GM11168 (cell line): ENCODE measurements around the gene PAX8.
"Not testable (repeated sequence)": the region's sequence is repeated elsewhere in the genome, so short reads cannot be mapped to it uniquely, and the experiment has no call there.

Experiments
- in situ Hi-C: fragments of 300-500 bp; cut with MboI; formaldehyde crosslinking; loops from one replicate; pipeline ENCODE4 v1.12.0; 2022; ENCODE audit warnings: low sequenced_read_pairs; ENCODE audit not compliant: unreplicated experiment

Gene PAX8

GRCh38 chr2:113240150-113240914, 38.4 kb downstream of the PAX8 start:
- in situ Hi-C loops = no loop called here

GRCh38 chr2:113238871-113239839, 39.6 kb downstream of the PAX8 start:
- in situ Hi-C loops = no loop called here

- in situ Hi-C loops = no loop called here
These were observed 41.0 kb downstream of the PAX8 start for GRCh38 chr2:113237604-113238160.

GRCh38 chr2:113236367-113237159, 42.2 kb downstream of the PAX8 start:
- in situ Hi-C loops = no loop called here

- in situ Hi-C loops = not testable (repeated sequence)
These were observed 43.1 kb downstream of the PAX8 start for GRCh38 chr2:113235347-113236226.

DNA sequence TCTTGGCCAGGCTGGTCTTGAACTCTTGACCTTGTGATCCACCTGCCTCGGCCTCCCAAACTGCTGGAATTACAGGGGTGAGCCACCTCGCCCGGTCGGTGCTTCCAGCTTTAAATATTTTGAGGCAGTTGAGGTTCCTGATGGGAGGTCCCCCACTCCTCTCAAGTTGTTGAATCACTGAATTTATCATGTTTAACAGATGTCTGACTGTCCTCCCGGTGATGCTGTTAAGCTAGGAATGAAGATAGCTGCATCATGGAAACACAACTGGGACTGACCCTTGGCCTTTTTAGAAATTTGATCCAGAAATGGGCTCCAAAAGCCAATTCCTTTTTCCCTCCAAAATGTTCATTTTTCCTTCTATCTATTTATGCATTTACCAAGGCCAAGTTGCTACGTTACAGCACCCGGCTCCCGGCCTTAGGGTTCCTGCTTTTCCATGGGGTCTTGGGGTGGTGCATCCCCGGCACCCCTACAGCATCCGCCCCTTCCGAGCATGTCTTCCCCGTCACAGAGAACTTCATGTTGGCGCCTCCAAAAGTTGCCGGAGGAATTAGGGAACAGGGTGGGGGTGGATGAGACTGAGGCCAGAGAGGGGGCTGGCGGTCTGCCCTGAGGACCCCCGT, 43.9 kb downstream of the PAX8 start:
- in situ Hi-C loops = no loop called here

GRCh38 chr2:113233593-113234550, 44.8 kb downstream of the PAX8 start:
- in situ Hi-C loops = no loop called here

DNA sequence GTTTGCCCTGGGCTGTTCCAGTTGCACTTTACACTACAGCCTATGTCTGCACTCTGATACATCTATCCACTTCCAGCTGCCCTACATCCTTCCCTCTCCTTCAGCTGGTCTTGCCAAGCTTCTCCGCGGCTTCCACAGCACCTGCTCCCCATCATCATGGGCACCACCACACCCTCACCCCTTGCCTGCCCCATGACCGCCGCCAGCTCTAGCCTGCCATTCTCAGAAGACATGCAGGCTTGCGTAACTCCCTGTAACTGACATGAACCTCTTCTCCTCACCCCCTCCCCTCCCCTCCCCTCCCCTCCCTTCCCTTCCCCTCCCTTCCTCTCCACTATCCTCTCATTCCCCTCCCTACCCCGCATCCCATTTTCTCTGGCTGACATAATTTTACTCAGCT, 46.0 kb downstream of the PAX8 start:
- in situ Hi-C loops = no loop called here

DNA sequence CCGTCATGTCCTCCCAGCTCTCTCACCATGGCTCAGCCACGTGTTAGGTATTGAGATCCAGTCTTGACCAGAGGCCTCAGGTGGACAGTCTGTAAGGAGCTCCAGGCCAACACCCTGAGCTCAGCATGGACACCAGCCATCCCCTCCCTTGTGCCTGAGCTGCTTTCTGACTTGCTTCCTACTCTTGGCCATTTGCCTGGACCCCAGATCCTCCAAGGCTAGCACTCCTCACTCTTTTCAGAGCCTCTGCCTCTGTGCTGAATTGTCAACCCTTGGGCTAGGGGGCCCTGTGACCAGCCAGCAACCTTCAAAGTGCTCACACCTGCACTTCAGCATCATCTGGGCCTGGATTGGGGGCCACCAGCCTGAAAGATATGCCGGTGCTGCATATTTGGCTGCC, 46.6 kb downstream of the PAX8 start:
- in situ Hi-C loops = no loop called here

- in situ Hi-C loops = no loop called here
These were observed 47.7 kb downstream of the PAX8 start for GRCh38 chr2:113231064-113231463.

DNA sequence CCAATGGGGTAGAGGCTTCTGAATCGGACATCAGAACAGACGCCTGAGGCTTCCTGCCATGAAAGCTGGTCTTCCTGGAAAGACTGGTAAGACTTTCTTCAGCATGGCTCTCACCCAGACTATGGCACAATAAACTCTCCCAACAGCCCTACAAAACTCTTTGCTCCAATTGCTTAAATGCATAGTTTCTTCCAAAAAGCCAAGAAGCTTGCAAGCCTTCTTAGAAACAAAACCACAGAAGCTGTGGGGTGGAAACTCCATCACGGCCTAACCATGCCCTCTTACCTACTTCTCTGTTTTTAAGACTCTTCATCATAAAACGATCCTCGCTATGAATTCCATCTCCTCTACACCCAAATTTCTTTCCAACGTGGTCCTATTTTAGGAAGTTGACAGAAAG, 48.2 kb downstream of the PAX8 start:
- in situ Hi-C loops = no loop called here

GRCh38 chr2:113229795-113230194, 48.9 kb downstream of the PAX8 start:
- in situ Hi-C loops = no loop called here

DNA sequence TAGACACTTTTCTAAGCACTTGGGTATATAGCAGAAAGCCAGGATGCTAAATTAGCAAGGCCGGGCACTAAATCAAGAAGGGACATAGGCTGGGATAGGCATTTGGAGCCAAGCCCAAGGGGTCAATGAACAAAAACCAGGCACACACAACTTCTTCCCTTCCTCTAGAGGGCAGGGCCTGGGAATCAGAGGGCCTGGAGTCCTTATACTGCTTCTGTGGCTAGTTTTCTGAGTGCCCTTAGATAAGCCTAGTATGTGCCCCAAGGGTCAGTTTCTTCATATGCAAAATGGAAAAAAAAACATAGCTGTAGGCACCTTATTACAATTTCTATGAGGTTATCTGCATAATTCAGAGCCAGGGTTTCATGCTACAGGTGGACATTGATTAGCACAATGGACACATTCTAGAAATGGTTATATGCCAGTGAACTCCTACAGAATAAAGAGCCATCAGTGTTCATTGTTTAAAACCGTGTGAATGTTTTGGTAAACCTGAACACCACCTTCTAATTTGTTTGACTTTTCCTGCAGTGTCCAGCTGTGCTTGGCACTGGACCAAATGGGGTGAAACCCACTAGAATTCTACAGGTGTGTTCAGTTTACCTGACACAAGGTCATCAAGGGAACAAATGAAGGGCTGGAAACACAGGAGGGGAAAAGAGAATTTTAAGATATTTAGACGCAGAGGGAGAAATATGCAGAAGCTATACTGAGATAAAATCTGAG, 49.6 kb downstream of the PAX8 start:
- in situ Hi-C loops = no loop called here

- in situ Hi-C loops = no loop called here
These were observed 50.4 kb downstream of the PAX8 start for GRCh38 chr2:113228351-113228750.

GRCh38 chr2:113227698-113228097, 51.0 kb downstream of the PAX8 start:
- in situ Hi-C loops = no loop called here

- in situ Hi-C loops = no loop called here
These were observed 51.4 kb downstream of the PAX8 start for GRCh38 chr2:113227290-113227689.

GRCh38 chr2:113226462-113226861, 52.3 kb downstream of the PAX8 start:
- in situ Hi-C loops = no loop called here
